K562 (cell line): Measurements from ENCODE around the gene KRT6C.

Experiments used
- EZH2 ChIP-seq: IDR thresholded peaks from 2 replicates; pipeline ENCODE4 v1.6.1; 2012; ENCODE audit warnings: low read depth, mild to moderate bottlenecking, inconsistent platforms, low read length, borderline replicate concordance
- SAP30 ChIP-seq: fragments of 200-600 bp; sonication (generic); IDR thresholded peaks from 2 replicates; pipeline ENCODE4 v1.6.1; 2012; ENCODE audit warnings: borderline replicate concordance, low read depth, mild to moderate bottlenecking, moderate library complexity, low read length, control low read depth, inconsistent platforms; ENCODE audit not compliant: insufficient read depth, poor library complexity, severe bottlenecking

- TF ChIP-seq SAP30 (no peak), EZH2 (no peak)
These were observed 29.3 kb upstream of the KRT6C start for GRCh38 chr12:52502877-52503276.
